Measurements from ENCODE around the gene RPS6KL1.

GRCh38 chr14:74936731-74937130, 13.7 kb upstream of the RPS6KL1 start:
- TF ChIP-seq, protein P1, sequence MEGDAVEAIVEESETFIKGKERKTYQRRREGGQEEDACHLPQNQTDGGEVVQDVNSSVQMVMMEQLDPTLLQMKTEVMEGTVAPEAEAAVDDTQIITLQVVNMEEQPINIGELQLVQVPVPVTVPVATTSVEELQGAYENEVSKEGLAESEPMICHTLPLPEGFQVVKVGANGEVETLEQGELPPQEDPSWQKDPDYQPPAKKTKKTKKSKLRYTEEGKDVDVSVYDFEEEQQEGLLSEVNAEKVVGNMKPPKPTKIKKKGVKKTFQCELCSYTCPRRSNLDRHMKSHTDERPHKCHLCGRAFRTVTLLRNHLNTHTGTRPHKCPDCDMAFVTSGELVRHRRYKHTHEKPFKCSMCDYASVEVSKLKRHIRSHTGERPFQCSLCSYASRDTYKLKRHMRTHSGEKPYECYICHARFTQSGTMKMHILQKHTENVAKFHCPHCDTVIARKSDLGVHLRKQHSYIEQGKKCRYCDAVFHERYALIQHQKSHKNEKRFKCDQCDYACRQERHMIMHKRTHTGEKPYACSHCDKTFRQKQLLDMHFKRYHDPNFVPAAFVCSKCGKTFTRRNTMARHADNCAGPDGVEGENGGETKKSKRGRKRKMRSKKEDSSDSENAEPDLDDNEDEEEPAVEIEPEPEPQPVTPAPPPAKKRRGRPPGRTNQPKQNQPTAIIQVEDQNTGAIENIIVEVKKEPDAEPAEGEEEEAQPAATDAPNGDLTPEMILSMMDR (IDR thresholded peaks at IDR 0.05) = no peak
- TF ChIP-seq EZH2phosphoT487 (IDR thresholded peaks at IDR 0.05) = no peak
- no peak for TF ChIP-seq EZH2 (IDR thresholded peaks at IDR 0.05)

Measured in neural progenitor cell (in vitro differentiated cells).